GM12891 (cell line): ENCODE measurements around the gene RAB36.

ENCODE experiments used
- PAX5 ChIP-seq: IDR thresholded peaks from 2 replicates; pipeline ENCODE4 v1.6.1; 2011; ENCODE audit warnings: low read length, moderate library complexity, mild to moderate bottlenecking; ENCODE audit not compliant: insufficient read depth, severe bottlenecking
- POLR2A ChIP-seq: IDR thresholded peaks from 2 replicates; pipeline ENCODE4 v1.6.1; 2011; ENCODE audit warnings: low read depth, low read length, control low read depth
- POLR2AphosphoS5 ChIP-seq: IDR thresholded peaks from 2 replicates; pipeline ENCODE4 v1.6.1; 2011; ENCODE audit warnings: low read depth, low read length, control low read depth
- POU2F2 ChIP-seq: IDR thresholded peaks from 2 replicates; pipeline ENCODE4 v1.6.1; 2011; ENCODE audit warnings: low read depth, mild to moderate bottlenecking, control low read depth, low read length, moderate library complexity
- SPI1 ChIP-seq: IDR thresholded peaks from 2 replicates; pipeline ENCODE4 v1.6.1; 2011; ENCODE audit warnings: low read depth, low read length, control low read depth
- TAF1 ChIP-seq: IDR thresholded peaks from 2 replicates; pipeline ENCODE4 v1.6.1; 2011; ENCODE audit warnings: low read depth, low read length, control low read depth

- no peak for TF ChIP-seq POU2F2
- no peak for TF ChIP-seq POLR2AphosphoS5
- no peak for TF ChIP-seq POLR2A
- TF ChIP-seq TAF1, result no peak
- TF ChIP-seq SPI1, result no peak
- no peak for TF ChIP-seq PAX5
Measured at GRCh38 chr22:23138584-23139435, 6.5 kb upstream of the RAB36 start.
